Uterus (tissue), 4 donors: Measurements from ENCODE around the gene MTHFD2. TPM values are rescaled to one million over a fixed set of nuclear protein-coding genes. Genes with fewer than 3 reads are reported as not detected.

ENCODE experiments used
- DNase-seq, 2 donors: peaks; one replicate each; pipeline ENCODE4 v3.0.0-alpha.2; 2019 to 2020
- H3K27ac ChIP-seq, 2 donors: fragments of 200-600 bp; sonication (generic); 1 replicate in 1 of 2; 2 replicates in 1 of 2; pipeline ENCODE4 v1.5.1; 2016 to 2018
- H3K27me3 ChIP-seq, 2 donors: fragments of 200-600 bp; sonication (generic); one replicate each; pipeline ENCODE4 v1.5.1; 2018 to 2019; ENCODE audit warnings: control low read depth in 1 of 2
- H3K36me3 ChIP-seq, 2 donors: fragments of 200-600 bp; sonication (generic); one replicate each; pipeline ENCODE4 v1.5.1; 2019; ENCODE audit warnings: control low read depth in 1 of 2
- H3K4me1 ChIP-seq, 2 donors: fragments of 200-600 bp; sonication (generic); one replicate each; pipeline ENCODE4 v1.5.1; 2018 to 2019; ENCODE audit warnings: control low read depth in 1 of 2
- H3K4me3 ChIP-seq, 2 donors: fragments of 200-600 bp; sonication (generic); 1 replicate in 1 of 2; 2 replicates in 1 of 2; pipeline ENCODE4 v1.5.1; 2018 to 2019; ENCODE audit warnings: mild to moderate bottlenecking in 1 of 2
- H3K9me3 ChIP-seq, 2 donors: fragments of 200-600 bp; sonication (generic); one replicate each; pipeline ENCODE4 v1.5.1; 2019; ENCODE audit warnings: control low read depth in 1 of 2
- POLR2A ChIP-seq, 2 donors: fragments of 450-650 bp; IDR thresholded peaks; one replicate each; pipeline ENCODE4 v1.6.1; 2016; ENCODE audit warnings: antibody characterized with exemption in 2 of 2, mild to moderate bottlenecking in 1 of 2, moderate library complexity in 1 of 2
- intact Hi-C: fragments of 100-400 bp; cut with DNase I; formaldehyde crosslinking; loops from one replicate; pipeline ENCODE4 v1.15.1; 2023; ENCODE audit warnings: low total_unique reads
- total RNA-seq, 4 donors: library from RNA; depleted of rRNA in 3 of 4; stranded (reverse); fragments of >200 nt in 3 of 4; gene quantifications; one replicate each; pipeline versions ENCODE4 v1.1.0 to v1.2.4, GENCODE V29; 2014 to 2023
- TF ChIP-seq, protein P1 (sequence below), 4 experiments: fragments of 200-600 bp in 2 of 4; fragments of 450-650 bp in 2 of 4; sonication (generic) in 2 of 4; IDR thresholded peaks; one replicate each; pipeline ENCODE4 v1.5.1; 2016 to 2019; ENCODE audit warnings: antibody characterized with exemption in 4 of 4, mild to moderate bottlenecking in 2 of 4, moderate library complexity in 1 of 4
- donor health status: DM: yes; HTN: yes; CAD: no.

Gene MTHFD2
- total RNA-seq, 4 donors from 2014 or later: 32.0 to 55.5 (median 42.3) TPM

DNA sequence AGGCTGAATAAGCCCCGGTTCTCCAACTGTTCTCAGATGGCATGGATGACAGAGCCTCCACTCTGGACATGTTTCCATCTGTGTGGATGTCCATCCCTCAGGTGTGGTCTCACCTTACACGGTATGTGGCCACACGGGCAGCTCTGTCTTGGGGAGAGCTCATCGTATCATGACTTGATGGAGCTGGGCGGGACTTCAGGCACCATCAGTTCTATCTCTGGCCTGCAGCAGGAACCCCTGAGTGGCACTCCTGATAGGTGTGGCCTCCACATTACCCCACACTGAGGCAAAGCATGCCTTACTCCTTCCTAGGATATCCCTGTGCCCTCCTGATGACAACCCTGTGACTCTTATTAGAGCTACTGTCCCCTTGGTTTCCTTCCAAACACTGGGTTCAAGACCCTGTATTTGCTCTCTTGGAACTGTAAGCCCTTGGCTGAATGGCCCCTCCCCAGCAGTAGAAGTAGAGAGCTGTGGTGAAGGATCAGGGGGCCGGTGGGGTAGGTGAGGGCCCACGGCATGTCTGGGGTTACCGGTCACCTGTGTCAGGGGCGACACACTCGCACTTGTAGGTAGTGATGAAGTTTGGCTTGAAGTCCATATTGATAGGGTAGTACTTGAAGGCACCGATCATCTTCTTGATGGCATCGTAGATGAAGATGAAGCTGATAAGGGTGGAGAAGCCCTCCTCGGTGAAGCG is 48.2 kb downstream of the MTHFD2 start:
- Histone ChIP-seq H3K9me3 (no peaks in the 10 kb centered on the region), H3K4me3 (no peak overlapping the region), H3K36me3 (no peaks in the 10 kb centered on the region), H3K4me1 (no peaks in the 10 kb centered on the region), H3K27me3 (no peaks in the 10 kb centered on the region), H3K27ac (no peak overlapping the region)
- intact Hi-C loops: no loop called here
- TF ChIP-seq, protein P1, sequence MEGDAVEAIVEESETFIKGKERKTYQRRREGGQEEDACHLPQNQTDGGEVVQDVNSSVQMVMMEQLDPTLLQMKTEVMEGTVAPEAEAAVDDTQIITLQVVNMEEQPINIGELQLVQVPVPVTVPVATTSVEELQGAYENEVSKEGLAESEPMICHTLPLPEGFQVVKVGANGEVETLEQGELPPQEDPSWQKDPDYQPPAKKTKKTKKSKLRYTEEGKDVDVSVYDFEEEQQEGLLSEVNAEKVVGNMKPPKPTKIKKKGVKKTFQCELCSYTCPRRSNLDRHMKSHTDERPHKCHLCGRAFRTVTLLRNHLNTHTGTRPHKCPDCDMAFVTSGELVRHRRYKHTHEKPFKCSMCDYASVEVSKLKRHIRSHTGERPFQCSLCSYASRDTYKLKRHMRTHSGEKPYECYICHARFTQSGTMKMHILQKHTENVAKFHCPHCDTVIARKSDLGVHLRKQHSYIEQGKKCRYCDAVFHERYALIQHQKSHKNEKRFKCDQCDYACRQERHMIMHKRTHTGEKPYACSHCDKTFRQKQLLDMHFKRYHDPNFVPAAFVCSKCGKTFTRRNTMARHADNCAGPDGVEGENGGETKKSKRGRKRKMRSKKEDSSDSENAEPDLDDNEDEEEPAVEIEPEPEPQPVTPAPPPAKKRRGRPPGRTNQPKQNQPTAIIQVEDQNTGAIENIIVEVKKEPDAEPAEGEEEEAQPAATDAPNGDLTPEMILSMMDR (IDR thresholded peaks at IDR 0.05): no peak
- no peak for TF ChIP-seq POLR2A (IDR thresholded peaks at IDR 0.05)
- DNase-seq: no peak

DNA sequence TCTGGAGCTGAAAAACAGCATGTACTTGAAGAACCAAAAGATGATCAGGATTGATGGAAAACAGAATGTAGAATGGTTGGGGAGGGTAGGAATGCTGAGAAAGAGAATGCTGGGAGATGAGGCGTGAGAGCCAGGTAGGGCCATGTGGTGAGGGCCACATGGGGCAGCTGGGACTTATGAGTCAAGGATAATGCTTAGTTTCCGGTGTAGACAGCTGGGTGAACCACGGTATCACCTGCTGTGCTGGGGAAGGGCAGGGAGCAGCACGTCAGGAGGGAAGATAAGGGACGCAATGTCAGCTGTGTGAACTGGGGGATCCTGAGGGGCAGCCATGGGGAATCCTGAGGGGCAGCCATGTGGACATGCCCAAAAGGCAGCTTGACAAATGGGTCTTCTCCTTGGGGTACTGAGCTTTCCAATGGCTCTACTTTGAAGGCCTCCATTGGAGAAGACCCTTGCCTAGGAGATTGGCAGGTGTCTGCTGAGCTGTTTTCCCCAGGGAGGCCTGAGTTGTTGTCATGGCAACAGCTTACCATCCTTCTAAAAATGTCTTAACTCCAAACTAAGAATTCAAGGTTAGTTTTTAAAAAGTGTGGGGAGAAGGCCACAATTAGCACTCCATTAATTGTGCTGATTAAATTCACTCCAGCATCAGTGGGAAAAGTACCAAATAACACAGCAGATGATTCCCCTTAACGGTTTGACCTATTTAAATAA is 51.1 kb downstream of the MTHFD2 start:
- no peak for TF ChIP-seq POLR2A (IDR thresholded peaks at IDR 0.05)
- TF ChIP-seq, protein P1 (IDR thresholded peaks at IDR 0.05): no peak
- no peaks in the 10 kb centered on the region for H3K9me3 ChIP-seq
- DNase-seq: no peak
- no peak overlapping the region for H3K27ac ChIP-seq
- no peaks in the 10 kb centered on the region for H3K36me3 ChIP-seq
- no peak overlapping the region for H3K4me3 ChIP-seq
- no peaks in the 10 kb centered on the region for H3K4me1 ChIP-seq
- intact Hi-C loops: no loop called here
- no peaks in the 10 kb centered on the region for H3K27me3 ChIP-seq

DNA sequence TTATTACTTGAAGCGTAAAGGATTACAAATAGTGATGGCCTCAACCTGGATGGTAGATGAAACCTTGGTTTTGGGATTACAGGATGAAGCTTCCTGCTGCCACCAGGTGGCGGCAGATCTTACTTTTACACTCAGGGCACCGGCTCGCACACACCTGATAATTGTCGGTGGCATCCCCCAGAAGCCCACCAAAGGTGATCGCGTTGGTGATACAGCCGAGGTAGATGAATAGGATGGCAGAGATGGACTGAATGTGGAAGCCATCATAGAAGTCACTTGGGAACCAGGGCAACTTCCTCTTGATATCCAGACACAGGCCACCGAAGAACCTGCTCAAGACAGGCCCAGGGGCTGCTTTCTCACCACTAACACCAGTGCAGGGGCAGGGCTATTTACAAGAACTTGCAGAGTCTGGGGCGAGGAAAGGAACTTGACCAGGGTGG is 51.8 kb downstream of the MTHFD2 start:
- intact Hi-C loops: no loop called here
- Histone ChIP-seq H3K27me3 (no peaks in the 10 kb centered on the region), H3K36me3 (no peaks in the 10 kb centered on the region), H3K4me1 (no peaks in the 10 kb centered on the region), H3K4me3 (no peak overlapping the region), H3K27ac (no peak overlapping the region), H3K9me3 (no peaks in the 10 kb centered on the region)
- no peak for TF ChIP-seq POLR2A (IDR thresholded peaks at IDR 0.05)
- TF ChIP-seq, protein P1 (IDR thresholded peaks at IDR 0.05): peak; percentile 47 to 72 (median 58)
- peak; percentile 31 to 45 for DNase-seq

DNA sequence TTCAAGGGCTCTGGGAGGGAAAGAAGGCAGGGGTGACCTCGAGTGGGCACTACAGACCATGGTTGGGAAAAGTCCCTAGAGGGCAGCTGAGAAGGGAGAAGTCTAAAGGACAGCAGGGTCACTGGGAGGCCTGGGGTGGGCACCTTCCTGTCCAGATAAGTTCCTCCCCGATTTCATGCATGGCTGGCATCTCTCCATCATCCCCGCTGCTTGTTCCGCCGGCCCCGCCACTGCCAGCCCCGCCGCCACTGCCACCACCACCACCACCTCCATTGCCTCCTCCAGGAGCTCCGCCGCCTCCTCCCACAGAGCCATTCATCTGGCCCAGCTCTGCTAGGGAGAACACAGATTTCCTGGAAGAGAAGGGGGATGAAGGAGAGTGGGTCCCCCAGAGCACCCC is 53.6 kb downstream of the MTHFD2 start:
- DNase-seq: no peak
- H3K4me1 ChIP-seq: no peaks in the 10 kb centered on the region
- H3K27ac ChIP-seq: no peak overlapping the region
- TF ChIP-seq POLR2A (IDR thresholded peaks at IDR 0.05): no peak
- TF ChIP-seq, protein P1 (IDR thresholded peaks at IDR 0.05): no peak
- no peaks in the 10 kb centered on the region for H3K36me3 ChIP-seq
- no peak overlapping the region for H3K4me3 ChIP-seq
- no peaks in the 10 kb centered on the region for H3K27me3 ChIP-seq
- no peaks in the 10 kb centered on the region for H3K9me3 ChIP-seq
- intact Hi-C loops: no loop called here

DNA sequence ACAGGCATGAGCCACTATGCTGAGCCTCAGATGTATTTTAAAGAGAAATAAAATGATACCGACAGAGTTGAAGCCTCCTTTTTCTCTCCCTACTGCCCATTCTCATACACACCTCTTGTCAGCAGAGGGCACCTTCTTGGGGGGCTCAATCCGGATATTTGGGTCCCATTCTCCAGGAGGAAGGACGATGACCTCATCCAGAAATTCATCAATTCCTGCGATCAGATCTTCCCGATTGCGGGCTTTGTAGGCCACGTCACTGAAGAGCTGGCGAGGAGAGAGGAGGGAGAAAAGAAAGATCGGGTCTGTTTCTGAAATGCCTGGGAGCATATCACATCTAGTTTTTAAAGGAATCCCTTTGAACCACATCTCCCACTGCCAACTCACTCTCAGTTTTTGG is 54.4 kb downstream of the MTHFD2 start:
- H3K9me3 ChIP-seq: no peaks in the 10 kb centered on the region
- H3K4me1 ChIP-seq: no peaks in the 10 kb centered on the region
- intact Hi-C loops: no loop called here
- DNase-seq: no peak
- no peak overlapping the region for H3K27ac ChIP-seq
- no peaks in the 10 kb centered on the region for H3K36me3 ChIP-seq
- TF ChIP-seq, protein P1 (IDR thresholded peaks at IDR 0.05): no peak
- TF ChIP-seq POLR2A (IDR thresholded peaks at IDR 0.05): no peak
- no peak overlapping the region for H3K4me3 ChIP-seq
- H3K27me3 ChIP-seq: no peaks in the 10 kb centered on the region
